ENCODE data around the gene CACTIN.

The CACTIN gene

GRCh38 chr19:3667766-3668165 lies 41.2 kb upstream of the CACTIN start:
- TF ChIP-seq REST (IDR thresholded peaks at IDR 0.05; ENCODE audit: low read depth) (no peak), TEAD4 (IDR thresholded peaks at IDR 0.05) (no peak), YY1 (IDR thresholded peaks at IDR 0.05; ENCODE audit: low read depth) (no peak), TCF12 (IDR thresholded peaks at IDR 0.05; ENCODE audit: low read depth) (no peak), RAD21 (IDR thresholded peaks at IDR 0.05; ENCODE audit: low read depth) (no peak), CREB1 (IDR thresholded peaks at IDR 0.05; ENCODE audit: low read depth) (no peak), CEBPB (IDR thresholded peaks at IDR 0.05) (no peak), EP300 (IDR thresholded peaks at IDR 0.05; ENCODE audit: borderline replicate concordance) (no peak), USF1 (IDR thresholded peaks at IDR 0.05) (no peak), FOXM1 (IDR thresholded peaks at IDR 0.05; ENCODE audit: borderline replicate concordance, low read depth) (no peak), MAX (IDR thresholded peaks at IDR 0.05) (no peak), EGR1 (IDR thresholded peaks at IDR 0.05) (no peak), ZBTB7A (IDR thresholded peaks at IDR 0.05; ENCODE audit: low read depth) (no peak), TAF1 (IDR thresholded peaks at IDR 0.05; ENCODE audit: low read depth) (no peak), NFIC (IDR thresholded peaks at IDR 0.05) (no peak)

GRCh38 chr19:3667037-3667638 lies 40.5 kb upstream of the CACTIN start:
- TF ChIP-seq USF1 (IDR thresholded peaks at IDR 0.05) (no peak), TEAD4 (IDR thresholded peaks at IDR 0.05) (no peak)

- no peak for TF ChIP-seq EP300 (IDR thresholded peaks at IDR 0.05; ENCODE audit: borderline replicate concordance)
- TF ChIP-seq NFIC (IDR thresholded peaks at IDR 0.05) = no peak
- peak; percentile 87 for TF ChIP-seq RAD21 (IDR thresholded peaks at IDR 0.05; ENCODE audit: low read depth)
- TF ChIP-seq MAX (IDR thresholded peaks at IDR 0.05) = 0 out of 2 replicates have a peak, but pooled peaks have one; percentile 16
- TF ChIP-seq ZBTB7A (IDR thresholded peaks at IDR 0.05; ENCODE audit: low read depth) = peak; percentile 80; the same call in 1 of the 2 replicates
- TF ChIP-seq TEAD4 (IDR thresholded peaks at IDR 0.05) = peak; percentile 63
- no peak; the same call in 1 of the 2 replicates for TF ChIP-seq TCF12 (IDR thresholded peaks at IDR 0.05; ENCODE audit: low read depth)
- TF ChIP-seq CREB1 (IDR thresholded peaks at IDR 0.05; ENCODE audit: low read depth) = no peak
Measured at GRCh38 chr19:3665681-3666544, 39.3 kb upstream of the CACTIN start.

- no peak for TF ChIP-seq NFIC (IDR thresholded peaks at IDR 0.05)
- TF ChIP-seq RAD21 (IDR thresholded peaks at IDR 0.05; ENCODE audit: low read depth) = no peak
- TF ChIP-seq USF1 (IDR thresholded peaks at IDR 0.05) = no peak
- no peak for TF ChIP-seq REST (IDR thresholded peaks at IDR 0.05; ENCODE audit: low read depth)
- no peak for TF ChIP-seq EP300 (IDR thresholded peaks at IDR 0.05; ENCODE audit: borderline replicate concordance)
- 0 out of 2 replicates have a peak, but pooled peaks have one; percentile 60 for TF ChIP-seq EGR1 (IDR thresholded peaks at IDR 0.05)
- peak; percentile 28; the same call in 1 of the 2 replicates for TF ChIP-seq TEAD4 (IDR thresholded peaks at IDR 0.05)
- TF ChIP-seq CREB1 (IDR thresholded peaks at IDR 0.05; ENCODE audit: low read depth) = no peak
Measured at GRCh38 chr19:3664879-3665642, 38.5 kb upstream of the CACTIN start.

GRCh38 chr19:3663838-3664237 lies 37.2 kb upstream of the CACTIN start:
- TF ChIP-seq TAF1 (IDR thresholded peaks at IDR 0.05; ENCODE audit: low read depth) = no peak
- no peak for TF ChIP-seq CREB1 (IDR thresholded peaks at IDR 0.05; ENCODE audit: low read depth)

All from Ishikawa (cell line).